Muscle layer of colon (tissue), 2 donors: ENCODE measurements around the gene FAM118B.

Source experiments
- H3K27ac ChIP-seq: one replicate; pipeline ENCODE4 v1.7.0; 2013; ENCODE audit warnings: low read depth, mild to moderate bottlenecking, low read length, moderate library complexity
- H3K27me3 ChIP-seq, 2 donors: one replicate each; pipeline ENCODE4 v1.7.0; 2013; ENCODE audit warnings: low read length in 2 of 2, mild to moderate bottlenecking in 2 of 2; ENCODE audit not compliant: insufficient read depth in 2 of 2, control insufficient read depth in 1 of 2
- H3K36me3 ChIP-seq: one replicate; pipeline ENCODE4 v1.7.0; 2013; ENCODE audit warnings: mild to moderate bottlenecking, low read length; ENCODE audit not compliant: insufficient read depth
- H3K4me1 ChIP-seq: one replicate; pipeline ENCODE4 v1.7.0; 2013; ENCODE audit warnings: mild to moderate bottlenecking, low read length; ENCODE audit not compliant: insufficient read depth
- H3K4me3 ChIP-seq, 2 donors: one replicate each; pipeline ENCODE4 v1.7.0; 2013; ENCODE audit warnings: low read length in 2 of 2, low read depth in 1 of 2, mild to moderate bottlenecking in 1 of 2, moderate library complexity in 1 of 2
- H3K9ac ChIP-seq: one replicate; pipeline ENCODE4 v1.7.0; 2013; ENCODE audit warnings: low read length
- H3K9me3 ChIP-seq: one replicate; pipeline ENCODE4 v1.7.0; 2013; ENCODE audit warnings: mild to moderate bottlenecking, low read length
- donor health status: abdominal sarcoma.
- donor health status: Adenocarcinoma of cecum.

Gene FAM118B

DNA sequence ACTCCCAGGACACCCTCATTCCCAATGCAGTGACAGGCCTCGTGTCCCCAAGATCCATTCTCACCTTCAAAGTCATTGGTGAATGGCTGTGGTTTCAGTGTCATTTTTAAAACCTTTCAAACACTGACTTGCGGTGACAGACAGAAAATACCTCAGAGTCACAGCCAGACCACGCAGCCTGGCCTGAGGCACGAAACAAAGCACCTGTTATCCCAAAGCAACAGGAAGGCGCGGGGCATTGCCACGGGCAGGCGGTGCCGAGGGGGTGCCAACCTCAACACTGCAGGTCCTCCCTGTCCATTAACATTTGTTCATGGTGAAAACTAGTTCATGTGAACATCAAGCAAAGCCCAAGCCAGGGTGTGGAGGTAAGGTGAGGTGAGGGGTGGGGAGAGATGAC is 38.3 kb upstream of the FAM118B start:
- no peaks in the 10 kb centered on the region for H3K27me3 ChIP-seq
- H3K9me3 ChIP-seq = no peaks in the 10 kb centered on the region
- no peak overlapping the region for H3K4me3 ChIP-seq
- no peaks in the 10 kb centered on the region for H3K36me3 ChIP-seq
- no peak overlapping the region for H3K9ac ChIP-seq
- no peak overlapping the region for H3K27ac ChIP-seq
- H3K4me1 ChIP-seq = no peaks in the 10 kb centered on the region

DNA sequence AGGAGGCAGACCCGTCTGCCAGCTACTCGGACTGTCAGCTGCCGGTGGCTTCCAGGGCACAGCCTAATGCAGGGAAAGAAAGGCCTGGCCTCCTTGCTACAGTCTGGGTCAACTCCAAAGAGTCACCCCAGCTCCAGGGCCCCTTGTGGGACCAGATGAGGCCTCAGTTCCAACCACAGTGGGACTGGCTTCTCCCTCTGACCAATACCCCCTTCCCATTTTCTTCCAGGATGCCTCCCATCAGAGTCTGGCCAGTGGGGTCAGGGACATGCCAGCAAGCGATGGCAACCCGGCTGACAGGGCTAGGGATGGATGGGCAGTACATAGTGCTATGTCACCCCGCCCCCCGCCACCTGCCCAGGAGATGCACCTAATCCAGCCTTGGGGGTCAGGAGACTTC is 36.8 kb upstream of the FAM118B start:
- Histone ChIP-seq H3K9ac (no peak overlapping the region), H3K27me3 (no peaks in the 10 kb centered on the region), H3K4me1 (no peaks in the 10 kb centered on the region), H3K9me3 (no peaks in the 10 kb centered on the region), H3K27ac (no peak overlapping the region), H3K4me3 (no peak overlapping the region), H3K36me3 (no peaks in the 10 kb centered on the region)

DNA sequence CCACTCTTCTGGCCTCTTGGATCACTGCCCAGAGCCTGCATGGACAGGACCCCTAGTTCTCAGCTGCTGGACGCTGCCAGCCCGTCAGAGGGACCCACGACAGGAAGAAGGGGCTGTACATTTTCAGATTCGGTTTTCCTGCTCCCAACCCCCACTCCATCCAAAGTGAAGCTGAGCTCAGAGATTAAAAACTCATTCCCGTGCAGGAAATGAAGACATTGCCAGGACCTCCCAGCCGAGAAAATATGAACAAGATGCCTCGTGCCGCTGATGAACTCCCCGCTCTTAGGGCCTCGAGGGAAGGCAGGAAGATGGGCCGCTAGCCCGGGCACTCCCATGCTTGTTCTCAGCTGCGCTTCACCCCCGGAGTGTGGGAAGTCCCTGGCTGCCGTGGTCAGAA is 36.2 kb upstream of the FAM118B start:
- H3K27me3 ChIP-seq = no peaks in the 10 kb centered on the region
- no peaks in the 10 kb centered on the region for H3K36me3 ChIP-seq
- H3K4me3 ChIP-seq = no peak overlapping the region
- H3K9me3 ChIP-seq = no peaks in the 10 kb centered on the region
- no peak overlapping the region for H3K9ac ChIP-seq
- H3K4me1 ChIP-seq = no peaks in the 10 kb centered on the region
- H3K27ac ChIP-seq = no peak overlapping the region

DNA sequence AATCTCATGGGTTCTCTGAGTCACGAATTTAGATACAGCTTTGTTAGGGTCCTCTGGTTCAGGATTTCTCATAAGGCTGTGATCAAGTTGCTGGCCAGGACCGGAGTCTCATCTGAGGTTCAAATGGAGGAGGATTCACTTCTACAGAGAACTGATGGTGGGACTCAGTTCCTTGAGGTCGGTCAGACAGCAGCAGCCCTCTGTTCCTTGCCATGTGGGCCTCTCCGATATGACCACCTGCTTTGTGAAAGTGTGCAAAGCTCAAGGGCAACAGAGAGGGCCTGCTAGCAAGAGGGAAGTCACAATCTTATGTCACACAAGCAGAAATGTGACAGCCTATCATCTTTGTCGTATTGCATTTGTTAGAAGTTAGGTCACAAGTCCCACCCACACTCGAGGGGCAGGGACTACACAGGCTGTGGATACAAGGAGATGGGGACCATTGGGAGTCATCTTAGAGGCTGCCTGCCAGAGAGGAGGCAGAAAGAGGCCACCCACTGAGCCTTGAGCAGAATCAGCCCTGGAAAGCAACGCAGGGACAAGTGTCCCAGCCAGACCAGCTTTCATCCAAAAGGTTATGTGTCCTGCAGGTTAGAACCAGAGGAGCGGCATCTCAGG is 34.6 kb upstream of the FAM118B start:
- Histone ChIP-seq H3K9ac (no peak overlapping the region), H3K4me3 (no peak overlapping the region), H3K9me3 (no peaks in the 10 kb centered on the region), H3K27ac (no peak overlapping the region), H3K27me3 (no peaks in the 10 kb centered on the region), H3K36me3 (no peaks in the 10 kb centered on the region), H3K4me1 (no peaks in the 10 kb centered on the region)

DNA sequence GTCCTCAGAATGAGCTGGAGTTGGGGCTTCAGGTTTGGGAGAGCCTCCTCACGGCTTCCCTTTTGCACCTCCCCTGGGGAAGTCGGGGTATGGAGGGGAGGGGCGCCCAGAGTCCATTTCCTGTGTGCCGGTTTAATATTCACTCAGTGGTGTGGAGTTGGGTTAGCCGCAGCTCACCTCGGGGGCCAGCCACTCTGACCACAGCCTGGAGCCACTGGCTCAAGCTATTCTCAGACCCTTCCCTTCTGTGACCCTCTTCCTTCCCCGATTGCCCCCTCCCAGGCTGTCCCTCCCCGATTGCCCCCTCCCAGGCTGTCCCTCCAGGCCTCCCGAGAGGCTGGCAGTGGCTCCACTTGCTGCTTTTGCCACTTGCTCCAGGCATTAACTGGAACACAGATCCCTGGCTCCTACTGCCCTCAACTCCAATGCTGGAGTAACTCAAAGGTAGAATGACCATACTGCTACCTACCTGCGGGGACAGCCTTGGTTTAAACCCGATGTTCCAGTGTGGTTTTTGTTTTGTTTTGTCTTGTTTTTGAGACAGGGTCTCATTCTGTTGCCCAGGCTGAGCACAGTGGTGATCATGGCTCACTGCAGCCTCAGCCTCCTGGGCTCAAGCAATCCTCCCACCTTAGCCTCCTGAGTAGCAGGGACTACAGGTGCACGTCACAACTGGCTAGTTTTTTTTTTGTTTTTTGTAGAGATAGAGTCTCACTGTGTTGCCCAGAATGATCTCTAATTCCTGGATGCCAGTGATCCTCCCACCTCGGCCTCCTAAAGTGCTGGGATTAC is 29.4 kb upstream of the FAM118B start:
- Histone ChIP-seq H3K4me1 (peaks cover 13% of the 10 kb centered on the region), H3K9ac (no peak overlapping the region), H3K9me3 (no peaks in the 10 kb centered on the region), H3K36me3 (no peaks in the 10 kb centered on the region), H3K4me3 (no peak overlapping the region), H3K27ac (no peak overlapping the region), H3K27me3 (no peaks in the 10 kb centered on the region)

DNA sequence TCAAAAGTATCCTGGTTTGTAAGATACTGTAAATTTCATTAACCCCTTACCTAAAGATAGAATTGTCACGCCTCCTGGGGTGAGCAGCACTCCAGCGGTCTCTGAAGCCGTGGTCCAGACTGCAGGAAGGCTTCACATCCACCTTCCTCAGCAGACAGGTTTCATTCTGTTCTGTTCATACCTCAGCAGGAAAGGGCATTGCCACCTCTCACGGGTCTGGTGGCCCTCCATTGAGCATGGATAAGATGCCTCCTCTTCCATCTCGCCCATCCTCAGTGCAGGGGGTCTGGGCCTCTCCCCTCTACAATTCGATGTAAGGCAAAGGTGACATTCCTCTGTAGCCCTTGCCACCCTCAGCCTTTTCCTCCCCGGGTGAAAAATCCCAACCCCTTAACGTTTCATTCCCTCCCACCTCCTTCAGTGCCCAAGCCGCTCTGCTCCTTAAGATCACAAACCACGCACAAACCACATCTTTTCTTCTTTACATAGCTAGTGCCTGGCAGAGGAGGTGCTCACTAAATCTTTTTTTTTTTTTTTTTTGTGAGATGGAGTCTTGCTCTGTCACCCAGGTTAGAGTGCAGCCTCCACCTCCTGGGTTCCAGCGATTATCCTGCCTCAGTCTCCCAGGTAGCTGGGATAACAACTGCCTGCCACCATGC is 28.7 kb upstream of the FAM118B start:
- Histone ChIP-seq H3K27ac (no peak overlapping the region), H3K9me3 (no peaks in the 10 kb centered on the region), H3K4me1 (peaks cover 14% of the 10 kb centered on the region), H3K4me3 (no peak overlapping the region), H3K36me3 (no peaks in the 10 kb centered on the region), H3K27me3 (no peaks in the 10 kb centered on the region), H3K9ac (no peak overlapping the region)

DNA sequence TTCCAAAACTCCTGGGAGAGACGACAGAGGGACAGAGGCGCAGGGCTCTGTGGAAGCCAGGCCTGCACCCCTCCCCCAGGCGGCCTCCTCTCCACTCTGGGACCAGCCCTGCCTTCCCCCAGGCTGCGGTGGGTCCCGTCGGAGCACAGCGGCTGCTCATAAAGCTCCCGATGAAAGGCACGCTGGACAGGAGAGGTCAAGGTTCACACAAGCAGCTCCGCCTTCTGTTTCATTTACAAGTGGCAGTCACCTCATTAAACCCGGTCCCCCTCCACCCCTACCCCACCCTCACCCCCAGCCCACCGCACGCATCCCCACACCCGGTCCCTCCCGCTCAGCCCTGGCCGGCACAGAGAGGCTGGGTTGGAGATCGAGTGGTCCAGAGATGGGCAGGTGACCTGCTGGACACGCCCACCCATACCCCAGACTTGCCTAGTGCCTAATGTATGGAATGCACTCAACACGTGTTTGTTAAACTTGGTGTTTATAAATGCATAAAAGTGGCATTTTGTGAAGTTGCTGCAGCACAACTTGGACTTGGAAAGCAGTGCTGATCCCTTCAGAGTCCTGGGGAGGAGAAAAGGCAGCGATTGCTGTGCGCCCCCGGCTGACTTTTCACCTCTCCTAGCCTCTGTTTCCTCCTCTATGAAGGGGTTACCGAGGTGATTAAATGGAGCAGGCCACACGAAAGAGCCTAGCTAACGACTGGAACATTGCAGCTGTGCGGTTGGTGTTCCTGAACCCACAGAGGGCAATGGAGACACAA is 26.1 kb upstream of the FAM118B start:
- Histone ChIP-seq H3K27ac (no peak overlapping the region), H3K4me3 (no peak overlapping the region), H3K4me1 (peaks cover 14% of the 10 kb centered on the region), H3K36me3 (peaks cover 9% of the 10 kb centered on the region), H3K9me3 (no peaks in the 10 kb centered on the region), H3K9ac (no peak overlapping the region), H3K27me3 (no peaks in the 10 kb centered on the region)

DNA sequence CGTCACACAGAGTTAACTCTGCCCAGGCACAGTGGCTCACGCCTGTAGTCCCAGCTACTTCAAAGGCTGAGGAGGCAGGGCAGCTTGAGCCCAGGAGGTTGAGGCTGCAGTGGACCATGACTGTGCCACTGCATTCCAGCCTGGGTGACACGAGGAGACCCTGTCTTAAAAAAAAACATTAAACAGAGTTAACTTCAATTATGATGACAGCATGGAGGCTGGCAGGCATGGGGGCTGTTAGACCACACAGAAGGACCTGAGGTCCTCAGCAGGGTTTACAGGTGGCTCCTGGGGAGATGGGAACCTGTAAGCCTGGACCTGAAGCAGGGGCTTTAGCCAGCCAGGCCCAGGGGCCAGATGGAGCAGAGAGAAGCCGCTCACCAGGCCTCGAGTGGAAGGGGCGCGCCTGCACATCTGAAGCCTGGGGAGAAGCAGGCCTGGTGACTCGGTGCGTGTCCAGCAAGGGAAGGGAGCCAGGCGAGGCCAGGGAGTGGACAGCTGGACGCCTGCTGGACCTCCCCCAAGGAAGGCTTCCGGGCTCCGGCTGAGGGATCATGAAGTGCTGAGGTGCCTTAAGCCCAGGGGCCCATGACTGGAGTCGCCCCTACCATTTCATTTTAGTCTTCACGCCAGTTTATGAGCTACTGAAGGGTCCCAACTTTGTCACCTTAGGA is 25.4 kb upstream of the FAM118B start:
- H3K27me3 ChIP-seq = no peaks in the 10 kb centered on the region
- no peak overlapping the region for H3K4me3 ChIP-seq
- H3K9ac ChIP-seq = no peak overlapping the region
- peaks cover 13% of the 10 kb centered on the region for H3K36me3 ChIP-seq
- H3K9me3 ChIP-seq = no peaks in the 10 kb centered on the region
- H3K4me1 ChIP-seq = peaks cover 14% of the 10 kb centered on the region
- H3K27ac ChIP-seq = no peak overlapping the region

DNA sequence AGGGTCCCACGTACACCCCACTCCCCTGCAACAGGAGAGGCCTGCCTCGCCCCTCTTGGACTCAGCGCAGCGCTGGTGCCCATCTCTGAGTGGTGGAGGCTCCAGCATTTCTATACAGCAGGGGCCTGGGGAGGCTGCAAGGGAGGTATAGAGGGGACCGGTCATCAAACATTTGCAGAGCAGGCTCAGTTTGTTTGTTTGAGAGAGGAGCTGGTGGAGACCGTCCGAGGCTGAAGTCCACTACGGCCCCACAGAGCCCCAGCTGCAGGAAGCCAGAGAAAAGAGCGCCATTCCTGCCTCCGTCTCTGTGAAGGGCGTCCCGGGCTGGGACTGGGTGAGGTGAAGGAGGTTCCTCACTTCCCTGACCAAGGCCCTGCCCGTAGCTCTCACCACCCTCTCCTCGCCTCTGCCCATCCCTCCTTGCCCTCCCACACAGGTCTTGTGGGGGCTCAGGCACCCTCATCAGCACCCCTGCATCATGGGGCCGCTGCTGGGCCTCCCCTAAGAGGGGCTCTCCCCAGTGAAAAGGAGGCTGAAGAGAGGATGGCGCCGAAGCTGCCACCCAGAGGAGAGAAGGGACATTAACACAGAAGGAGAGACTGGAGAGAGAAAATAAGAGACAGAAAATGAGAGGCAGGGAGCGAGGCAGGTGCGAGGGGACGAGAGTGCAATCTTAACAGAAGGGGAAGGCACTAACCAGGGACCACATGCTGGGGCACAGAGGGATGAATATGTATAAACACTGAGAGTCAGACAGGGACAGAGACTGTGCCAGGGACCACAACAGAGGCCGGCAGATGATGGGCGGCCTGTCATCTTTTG is 24.7 kb upstream of the FAM118B start:
- Histone ChIP-seq H3K36me3 (peaks cover 13% of the 10 kb centered on the region), H3K27ac (no peak overlapping the region), H3K4me1 (peaks cover 14% of the 10 kb centered on the region), H3K4me3 (no peak overlapping the region), H3K9ac (no peak overlapping the region), H3K9me3 (no peaks in the 10 kb centered on the region), H3K27me3 (no peaks in the 10 kb centered on the region)

DNA sequence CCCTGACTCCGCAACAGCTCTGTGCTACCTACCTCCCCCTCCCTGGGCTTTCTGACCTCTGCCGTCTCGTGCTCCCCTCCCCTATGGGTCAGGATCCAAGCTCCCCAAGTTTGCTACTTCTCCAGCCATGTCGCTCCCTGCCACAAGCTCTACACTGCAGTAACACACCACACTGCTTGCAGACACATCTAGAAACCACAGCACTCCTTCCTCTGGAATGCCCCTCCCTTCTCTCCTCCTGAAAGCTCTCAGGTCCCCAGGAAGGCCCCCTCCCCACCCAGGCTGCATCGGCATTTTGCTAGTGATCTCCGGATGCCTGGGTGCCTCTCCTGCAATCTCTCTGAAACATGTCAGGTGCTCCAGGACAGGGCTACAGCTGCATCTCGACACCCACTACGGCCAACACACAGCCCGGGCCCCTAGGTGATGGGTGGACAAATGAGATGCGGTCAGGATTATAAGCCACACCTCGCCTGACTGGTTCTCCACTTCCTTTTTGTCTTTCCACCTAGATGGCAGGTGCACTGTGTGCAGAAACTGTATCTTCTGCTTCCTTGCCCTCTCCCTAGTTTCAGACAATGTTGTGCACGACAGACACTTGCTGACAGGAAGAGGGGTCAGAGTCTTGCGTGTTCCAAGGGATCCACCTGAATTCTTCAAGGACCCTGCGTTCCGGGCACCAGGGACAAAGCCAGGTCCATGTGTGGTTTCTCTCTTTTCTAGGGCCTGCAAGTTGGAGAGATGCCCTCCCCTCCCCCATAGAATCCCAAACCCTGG is 23.1 kb upstream of the FAM118B start:
- H3K4me3 ChIP-seq = no peak overlapping the region
- no peaks in the 10 kb centered on the region for H3K27me3 ChIP-seq

More for the DNA sequence above, 23.1 kb upstream of the FAM118B start:
- peaks cover 13% of the 10 kb centered on the region for H3K36me3 ChIP-seq
- H3K9ac ChIP-seq = no peak overlapping the region
- H3K9me3 ChIP-seq = no peaks in the 10 kb centered on the region
- H3K27ac ChIP-seq = no peak overlapping the region
- peaks cover 18% of the 10 kb centered on the region for H3K4me1 ChIP-seq
